GM12878 (cell line): ENCODE measurements around the gene ZNF232. TPM values are rescaled to one million over a fixed set of nuclear protein-coding genes. Genes with fewer than 3 reads are reported as not detected.

ENCODE experiments used
- ATAC-seq: fragments of 200-7000 bp; cut with Tn5 transposase; 3 replicates; pipeline ENCODE4 v1.9.1; 2020; ENCODE audit warnings: mild to moderate bottlenecking, moderate library complexity
- BruUV-seq: library from RNA; stranded (reverse); fragments of 400-500 nt; replicated peaks from 2 replicates; lab custom pipeline; 2021; lab: Mats Ljungman, UMichigan
- CTCF ChIA-PET: fragments of 300-600 bp; sonication (Branson Sonifier 250); formaldehyde crosslinking; extraction: SDS; loops from one replicate; lab custom pipeline; 2021; ENCODE audit warnings: inconsistent platforms; lab: Yijun Ruan, JAX
- POLR2A ChIA-PET: fragments of 350-600 bp; formaldehyde crosslinking; extraction: SDS; loops from one replicate; lab custom pipeline; 2021; ENCODE audit warnings: inconsistent platforms; lab: Charles Lee
- RAD21 ChIA-PET: fragments of 300-600 bp; sonication (Branson Sonifier 250); formaldehyde crosslinking; loops from one replicate; lab custom pipeline; 2023; ENCODE audit warnings: antibody characterized with exemption; ENCODE audit not compliant: unreplicated experiment; lab: Charles Lee
- SMC1A ChIA-PET: fragments of 300-600 bp; sonication (Branson Sonifier 250); formaldehyde crosslinking; loops from one replicate; lab custom pipeline; 2023; ENCODE audit not compliant: unreplicated experiment, uncharacterized antibody; lab: Charles Lee
- DNase-seq: peaks from one replicate; pipeline ENCODE4 v3.0.0-alpha.2; 2011; ENCODE audit warnings: low read depth, low spot score
- FAIRE-seq: peaks from 3 replicates; lab custom pipeline; 2011; peaks lifted over from hg19 to GRCh38; lab: Jason Lieb, UNC
- H2AFZ ChIP-seq: 2 replicates; pipeline ENCODE4 v1.6.0; 2011; ENCODE audit warnings: low read depth, low read length, control low read depth; ENCODE audit not compliant: control insufficient read depth
- H3K27ac ChIP-seq: 2 replicates; pipeline ENCODE4 v1.5.1; 2011; ENCODE audit warnings: control low read depth; ENCODE audit not compliant: control insufficient read depth, insufficient read depth
- H3K27me3 ChIP-seq, 2 experiments: replicated peaks in 1 of 2; 2 replicates each; pipeline versions ENCODE4 v1.6.0 to v1.6.1; 2011; ENCODE audit warnings: low read length in 1 of 2; ENCODE audit not compliant: control insufficient read depth in 2 of 2, insufficient read depth in 2 of 2
- H3K36me3 ChIP-seq, 2 experiments: 2 replicates each; pipeline ENCODE4 v1.5.1; 2011; ENCODE audit warnings: low read length in 1 of 2; ENCODE audit not compliant: control insufficient read depth in 2 of 2, insufficient read depth in 2 of 2
- H3K4me1 ChIP-seq: 2 replicates; pipeline ENCODE4 v1.6.1; 2011; ENCODE audit warnings: mild to moderate bottlenecking, low read length, moderate library complexity, mixed read lengths; ENCODE audit not compliant: control insufficient read depth, insufficient read depth
- H3K4me2 ChIP-seq: 2 replicates; pipeline ENCODE4 v1.6.0; 2011; ENCODE audit warnings: control low read depth; ENCODE audit not compliant: control insufficient read depth, insufficient read depth
- H3K4me3 ChIP-seq: fragments of 200-600 bp; sonication (generic); 2 replicates; pipeline ENCODE4 v1.5.1; 2016
- H3K79me2 ChIP-seq: 2 replicates; pipeline ENCODE4 v1.6.0; 2011; ENCODE audit warnings: low read length; ENCODE audit not compliant: control insufficient read depth, insufficient read depth
- H3K9ac ChIP-seq: 2 replicates; pipeline ENCODE4 v1.8.0; 2011; ENCODE audit warnings: low read length, control low read depth, mixed read lengths; ENCODE audit not compliant: control insufficient read depth, insufficient read depth
- H3K9me3 ChIP-seq: replicated peaks from 3 replicates; pipeline ENCODE4 v1.5.1; 2011; ENCODE audit warnings: mild to moderate bottlenecking, low read length; ENCODE audit not compliant: control insufficient read depth, insufficient read depth
- H4K20me1 ChIP-seq: 2 replicates; pipeline ENCODE4 v1.6.0; 2011; ENCODE audit not compliant: control insufficient read depth, insufficient read depth
- CBX5 ChIP-seq: sonication (generic); IDR thresholded peaks from 2 replicates; pipeline ENCODE4 v1.6.1; 2016; ENCODE audit warnings: low read depth, moderate library complexity, mild to moderate bottlenecking, inconsistent platforms
- CREB1 ChIP-seq: IDR thresholded peaks from 2 replicates; pipeline ENCODE4 v1.6.1; 2012; ENCODE audit warnings: low read depth, mild to moderate bottlenecking, inconsistent platforms
- CREM ChIP-seq: IDR thresholded peaks from 2 replicates; pipeline ENCODE4 v1.6.1; 2014; ENCODE audit warnings: antibody characterized with exemption, low read depth
- IRF4 ChIP-seq: IDR thresholded peaks from 2 replicates; pipeline ENCODE4 v1.6.1; 2011; ENCODE audit warnings: low read depth, low read length
- NFYB ChIP-seq: IDR thresholded peaks from 2 replicates; pipeline ENCODE4 v1.6.1; 2011; ENCODE audit warnings: low read depth, mild to moderate bottlenecking, low read length, improper control_type of control experiment, moderate library complexity; ENCODE audit not compliant: insufficient read depth
- SP1 ChIP-seq: IDR thresholded peaks from one replicate; pipeline ENCODE4 v1.6.1; 2011; ENCODE audit warnings: low read depth, low read length
- SREBF1 ChIP-seq: IDR thresholded peaks from 2 replicates; pipeline ENCODE4 v1.6.1; 2012; ENCODE audit warnings: mild to moderate bottlenecking, low read length
- SREBF2 ChIP-seq: IDR thresholded peaks from 2 replicates; pipeline ENCODE4 v1.6.1; 2012; ENCODE audit warnings: mild to moderate bottlenecking, low read length
- SRF ChIP-seq, 2 experiments: IDR thresholded peaks; 2 replicates each; pipeline ENCODE4 v1.6.1; 2011; ENCODE audit warnings: low read depth in 2 of 2, low read length in 2 of 2, mild to moderate bottlenecking in 1 of 2, moderate library complexity in 1 of 2
- STAT1 ChIP-seq: fragments of 450-650 bp; conservative IDR thresholded peaks from 2 replicates; pipeline ENCODE4 v1.6.1; 2014; ENCODE audit warnings: antibody characterized with exemption, mild to moderate bottlenecking
- ZBED1 ChIP-seq: IDR thresholded peaks from 2 replicates; pipeline ENCODE4 v1.6.1; 2016; ENCODE audit warnings: borderline replicate concordance
- WGBS: methylation state at CpG from one replicate; pipeline ENCODE4 v1.1.6; 2016; ENCODE audit warnings: low lambda C conversion rate; ENCODE audit not compliant: insufficient replicate concordance, insufficient coverage; ENCODE audit errors: missing lambda C conversion rate; 5-methylcytosine and 5-hydroxymethylcytosine counted together
- in situ Hi-C: fragments of 300-500 bp; cut with MboI; formaldehyde crosslinking; loops from 9 replicates; pipeline ENCODE4 v1.14.3; 2018; ENCODE audit warnings: mixed read lengths
- intact Hi-C: fragments of 100-400 bp; cut with micrococcal nuclease; formaldehyde crosslinking; loops from one replicate; pipeline ENCODE4 v1.14.2; 2022; ENCODE audit not compliant: unreplicated experiment
- polyA plus RNA-seq, 11 experiments: library from polyadenylated mRNA; depleted of rRNA in 4 of 11; unstranded in 6 of 11; stranded (reverse) in 5 of 11; fragments of >200 nt; fragmentation: Nextera tagmentation in 4 of 11; fragmentation: Illumina TruSeq in 1 of 11; extraction: Ambion mirVana in 4 of 11; extraction: Trizol in 1 of 11; gene quantifications; 1 replicate in 1 of 11; 2 replicates in 10 of 11; pipeline versions ENCODE4 v1.2.1 to v1.2.3, GENCODE V29; 2011 to 2016; ENCODE audit warnings: inconsistent platforms in 2 of 11, missing spikeins in 2 of 11, low read depth in 1 of 11
- total RNA-seq, 4 experiments: library from RNA; depleted of rRNA in 3 of 4; stranded (reverse); fragments of >200 nt in 3 of 4; fragmentation: Illumina TruSeq in 1 of 4; extraction: Trizol in 1 of 4; gene quantifications; 2 replicates each; pipeline versions ENCODE4 v1.2.1 to v1.2.3, GENCODE V29; 2013 to 2021
- TF ChIP-seq, protein P1 (sequence below): fragments of 450-650 bp; IDR thresholded peaks from 2 replicates; pipeline ENCODE4 v1.6.1; 2017; ENCODE audit warnings: antibody characterized with exemption, mild to moderate bottlenecking, moderate library complexity
- TF ChIP-seq, protein P2 (sequence below): fragments of 450-650 bp; IDR thresholded peaks from 2 replicates; pipeline ENCODE4 v1.6.1; 2016; ENCODE audit warnings: mild to moderate bottlenecking
- TF ChIP-seq, protein P3 (sequence below), 3 experiments: IDR thresholded peaks in 2 of 3; conservative IDR thresholded peaks in 1 of 3; 2 replicates each; pipeline ENCODE4 v1.5.1; 2011; ENCODE audit warnings: low read depth in 3 of 3, low read length in 3 of 3, mild to moderate bottlenecking in 3 of 3, control low read depth in 2 of 3, moderate library complexity in 2 of 3, inconsistent platforms in 1 of 3, mixed read lengths in 1 of 3; ENCODE audit not compliant: control insufficient read depth in 2 of 3, insufficient read depth in 1 of 3; ENCODE audit errors: extremely low read depth in 1 of 3
- TF ChIP-seq, protein P4 (sequence below): IDR thresholded peaks from 2 replicates; pipeline ENCODE4 v1.6.1; 2011; ENCODE audit warnings: low read depth, mild to moderate bottlenecking, low read length, moderate library complexity, borderline replicate concordance; ENCODE audit errors: extremely low read depth

Gene ZNF232
- total and polyA plus RNA-seq, 10 of the 15 experiments (the other 5 are each of a cell fraction or from before 2014, with no cell fraction given), result 10.1 to 15.7 (median 12.9) TPM

DNA sequence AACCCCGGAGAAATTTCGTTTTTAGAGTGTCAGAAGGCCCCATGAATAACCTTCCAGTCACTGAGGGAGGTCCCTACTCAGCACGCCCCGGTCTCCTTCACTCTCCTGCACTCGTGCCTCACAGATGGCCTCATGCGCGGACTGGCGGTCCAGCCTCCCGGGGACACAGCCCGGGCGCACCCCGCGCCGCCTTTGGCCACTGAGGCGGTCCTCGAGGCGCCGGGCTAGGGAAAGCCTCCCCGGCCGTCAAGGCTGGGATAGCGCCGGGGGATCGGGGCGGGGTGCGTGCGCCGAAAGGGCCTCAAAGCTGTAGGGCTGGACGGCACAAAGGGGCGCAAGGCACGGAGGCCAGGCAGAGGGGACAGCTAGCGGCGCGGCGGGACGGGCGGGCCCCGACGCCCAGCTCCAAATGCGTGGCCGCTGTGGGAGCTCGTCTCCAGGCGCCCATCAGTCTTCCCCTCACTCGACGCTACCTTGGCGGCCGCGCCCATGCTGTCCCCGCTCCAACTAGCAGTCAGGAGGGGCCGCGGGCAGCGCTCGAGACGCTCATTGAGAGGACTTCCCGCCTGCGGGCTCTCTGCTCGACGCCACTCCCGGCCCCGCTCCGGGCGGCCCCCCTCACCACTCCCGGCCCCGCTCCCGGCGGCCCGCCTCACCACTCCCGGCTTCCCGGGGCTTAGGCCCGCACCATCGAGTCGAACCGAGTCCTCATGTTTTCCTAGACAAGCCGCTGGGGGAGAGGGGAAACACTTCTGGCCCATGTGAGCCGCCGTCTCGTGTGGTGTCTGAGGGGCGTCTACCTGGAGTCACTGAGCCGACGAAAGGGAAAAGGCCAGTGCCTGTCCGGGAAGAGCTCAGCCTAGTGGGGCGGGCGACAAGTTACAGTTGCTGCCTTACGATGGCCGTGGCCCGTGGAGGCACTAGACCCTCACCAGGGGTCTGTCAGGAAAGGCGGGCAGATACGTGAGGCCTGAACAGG, 4.3 kb upstream of the ZNF232 start, which contains the start of gene USP6 (continued):
- TF ChIP-seq, protein P1, sequence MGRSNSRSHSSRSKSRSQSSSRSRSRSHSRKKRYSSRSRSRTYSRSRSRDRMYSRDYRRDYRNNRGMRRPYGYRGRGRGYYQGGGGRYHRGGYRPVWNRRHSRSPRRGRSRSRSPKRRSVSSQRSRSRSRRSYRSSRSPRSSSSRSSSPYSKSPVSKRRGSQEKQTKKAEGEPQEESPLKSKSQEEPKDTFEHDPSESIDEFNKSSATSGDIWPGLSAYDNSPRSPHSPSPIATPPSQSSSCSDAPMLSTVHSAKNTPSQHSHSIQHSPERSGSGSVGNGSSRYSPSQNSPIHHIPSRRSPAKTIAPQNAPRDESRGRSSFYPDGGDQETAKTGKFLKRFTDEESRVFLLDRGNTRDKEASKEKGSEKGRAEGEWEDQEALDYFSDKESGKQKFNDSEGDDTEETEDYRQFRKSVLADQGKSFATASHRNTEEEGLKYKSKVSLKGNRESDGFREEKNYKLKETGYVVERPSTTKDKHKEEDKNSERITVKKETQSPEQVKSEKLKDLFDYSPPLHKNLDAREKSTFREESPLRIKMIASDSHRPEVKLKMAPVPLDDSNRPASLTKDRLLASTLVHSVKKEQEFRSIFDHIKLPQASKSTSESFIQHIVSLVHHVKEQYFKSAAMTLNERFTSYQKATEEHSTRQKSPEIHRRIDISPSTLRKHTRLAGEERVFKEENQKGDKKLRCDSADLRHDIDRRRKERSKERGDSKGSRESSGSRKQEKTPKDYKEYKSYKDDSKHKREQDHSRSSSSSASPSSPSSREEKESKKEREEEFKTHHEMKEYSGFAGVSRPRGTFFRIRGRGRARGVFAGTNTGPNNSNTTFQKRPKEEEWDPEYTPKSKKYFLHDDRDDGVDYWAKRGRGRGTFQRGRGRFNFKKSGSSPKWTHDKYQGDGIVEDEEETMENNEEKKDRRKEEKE, result no peak
- TF ChIP-seq SREBF1 (no peak), CBX5 (no peak), STAT1 (no peak), NFYB (no peak), SP1 (no peak)

DNA sequence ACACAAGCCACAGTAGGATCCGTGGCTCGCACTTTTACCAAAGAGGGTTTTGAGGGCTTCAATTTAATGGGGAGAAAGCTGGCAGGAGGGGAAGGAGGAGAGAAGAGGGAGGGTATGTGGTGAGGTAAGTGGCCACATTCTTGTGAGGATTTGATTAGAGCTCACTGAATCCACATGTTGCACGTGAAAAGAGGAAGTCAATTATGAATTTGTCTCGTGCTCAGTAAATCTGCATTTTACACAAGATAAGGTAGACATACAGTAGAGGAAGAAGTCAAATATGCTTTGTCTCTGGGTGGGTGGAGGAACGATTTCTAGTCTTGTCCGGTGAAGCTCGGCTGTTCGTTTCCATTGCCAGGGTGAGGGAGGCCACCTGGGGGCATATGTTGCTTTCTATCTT, 862 bp downstream of the ZNF232 start:
- in situ Hi-C loops, result no loop called here
- Histone ChIP-seq H3K4me2 (peak overlapping the region; percentile 93), H3K4me1 (no peaks in the 10 kb centered on the region), H3K79me2 (peaks cover 11% of the 10 kb centered on the region), H3K27ac (peak overlapping the region; percentile 60), H4K20me1 (no peaks in the 10 kb centered on the region), H2AFZ (peak overlapping the region; percentile 98), H3K9me3 (peaks cover 24% of the 10 kb centered on the region), H3K4me3 (peak overlapping the region; percentile 69), H3K27me3 (no peaks in the 10 kb centered on the region), H3K9ac (peak overlapping the region; percentile 72), H3K36me3 (peaks cover 7 to 10% of the 10 kb centered on the region in 2 experiments)
- ATAC-seq (peak; percentile 14), DNase-seq (no peak), FAIRE-seq (no peak)
- RAD21 ChIA-PET, result interaction anchor here (0.6 to 1.8 kb wide), 5 partner anchors 32 to 144 kb away, joined by 3 to 8 read pairs (median 4); no protein-coding TSS in a partner anchor
- POLR2A ChIA-PET, result interaction anchor here (0.6 to 2.1 kb wide), 10 partner anchors 9 to 124 kb away, joined by 3 to 12 read pairs (median 4); partner anchors contain the start of genes SCIMP and ZNF594
- 45% methylated on average over 8 of the region's 8 CpGs for WGBS
- SMC1A ChIA-PET, result interaction anchor here (0.9 to 1.7 kb wide), 6 partner anchors 8 to 328 kb away, joined by 3 to 13 read pairs (median 5); partner anchors contain the start of genes C1QBP, RNF167, SLC25A11 and ZFP3
- intact Hi-C loops, result no loop called here
- CTCF ChIA-PET, result interaction anchor here (0.8 to 3.0 kb wide), 10 partner anchors 32 to 328 kb away, joined by 3 to 13 read pairs (median 4); partner anchors contain the start of genes C1QBP, ZFP3 and ZNF594
- TSS peak; percentile 67 for BruUV-seq
- TF ChIP-seq, protein P2, sequence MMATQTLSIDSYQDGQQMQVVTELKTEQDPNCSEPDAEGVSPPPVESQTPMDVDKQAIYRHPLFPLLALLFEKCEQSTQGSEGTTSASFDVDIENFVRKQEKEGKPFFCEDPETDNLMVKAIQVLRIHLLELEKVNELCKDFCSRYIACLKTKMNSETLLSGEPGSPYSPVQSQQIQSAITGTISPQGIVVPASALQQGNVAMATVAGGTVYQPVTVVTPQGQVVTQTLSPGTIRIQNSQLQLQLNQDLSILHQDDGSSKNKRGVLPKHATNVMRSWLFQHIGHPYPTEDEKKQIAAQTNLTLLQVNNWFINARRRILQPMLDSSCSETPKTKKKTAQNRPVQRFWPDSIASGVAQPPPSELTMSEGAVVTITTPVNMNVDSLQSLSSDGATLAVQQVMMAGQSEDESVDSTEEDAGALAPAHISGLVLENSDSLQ, result no peak
- TF ChIP-seq SRF (IDR thresholded peaks at IDR 0.05; ENCODE audit: low read depth in 2 of 2, low read length in 2 of 2) (no peak), SREBF2 (0 out of 2 replicates have a peak, but pooled peaks have one; percentile 7), CREM (no peak), ZBED1 (no peak), CREB1 (no peak), IRF4 (no peak)
- TF ChIP-seq, protein P3, sequence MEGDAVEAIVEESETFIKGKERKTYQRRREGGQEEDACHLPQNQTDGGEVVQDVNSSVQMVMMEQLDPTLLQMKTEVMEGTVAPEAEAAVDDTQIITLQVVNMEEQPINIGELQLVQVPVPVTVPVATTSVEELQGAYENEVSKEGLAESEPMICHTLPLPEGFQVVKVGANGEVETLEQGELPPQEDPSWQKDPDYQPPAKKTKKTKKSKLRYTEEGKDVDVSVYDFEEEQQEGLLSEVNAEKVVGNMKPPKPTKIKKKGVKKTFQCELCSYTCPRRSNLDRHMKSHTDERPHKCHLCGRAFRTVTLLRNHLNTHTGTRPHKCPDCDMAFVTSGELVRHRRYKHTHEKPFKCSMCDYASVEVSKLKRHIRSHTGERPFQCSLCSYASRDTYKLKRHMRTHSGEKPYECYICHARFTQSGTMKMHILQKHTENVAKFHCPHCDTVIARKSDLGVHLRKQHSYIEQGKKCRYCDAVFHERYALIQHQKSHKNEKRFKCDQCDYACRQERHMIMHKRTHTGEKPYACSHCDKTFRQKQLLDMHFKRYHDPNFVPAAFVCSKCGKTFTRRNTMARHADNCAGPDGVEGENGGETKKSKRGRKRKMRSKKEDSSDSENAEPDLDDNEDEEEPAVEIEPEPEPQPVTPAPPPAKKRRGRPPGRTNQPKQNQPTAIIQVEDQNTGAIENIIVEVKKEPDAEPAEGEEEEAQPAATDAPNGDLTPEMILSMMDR (IDR thresholded peaks at IDR 0.05 in 2 of 3, conservative IDR thresholded peaks at IDR 0.05 in 1 of 3; ENCODE audit: control insufficient read depth in 2 of 3, extremely low read depth in 1 of 3, insufficient read depth in 1 of 3, low read depth in 3 of 3, low read length in 3 of 3), result 0 out of 6 replicates have a peak, but pooled peaks of 1 of the 3 experiments have one; percentile 4
- TF ChIP-seq, protein P4, sequence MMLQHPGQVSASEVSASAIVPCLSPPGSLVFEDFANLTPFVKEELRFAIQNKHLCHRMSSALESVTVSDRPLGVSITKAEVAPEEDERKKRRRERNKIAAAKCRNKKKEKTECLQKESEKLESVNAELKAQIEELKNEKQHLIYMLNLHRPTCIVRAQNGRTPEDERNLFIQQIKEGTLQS, result no peak
